ENCODE results near the gene PROS1. TPM values are rescaled to one million over a fixed set of nuclear protein-coding genes. Genes with fewer than 3 reads are reported as not detected.

Gene PROS1
- total and polyA plus RNA-seq, 2 of the 4 experiments (the other 2 are of a cell fraction): 1.6 to 2.8 TPM

DNA sequence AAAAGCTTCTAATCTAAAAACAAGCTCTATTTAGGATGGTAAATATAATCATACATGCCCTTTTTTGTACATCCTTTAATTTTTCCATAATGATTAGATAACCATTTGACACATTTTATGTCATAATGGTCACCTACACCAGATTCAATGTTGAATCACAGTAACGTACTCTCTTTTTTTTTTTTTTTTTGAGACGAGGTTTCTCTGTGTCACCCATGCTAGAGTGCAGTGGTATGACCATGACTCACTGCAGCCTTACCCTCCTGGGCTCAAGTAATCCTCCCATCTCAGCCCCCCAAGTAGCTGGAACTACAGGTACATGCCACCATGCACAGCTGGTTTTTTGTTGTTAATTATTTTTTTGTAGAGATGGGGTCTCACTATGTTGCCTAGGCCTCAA, 49.2 kb downstream of the PROS1 start:
- no peak overlapping the region for H3K27ac ChIP-seq (ENCODE audit: insufficient read depth, low read length)
- DNase-seq: no peak
- H3K4ac ChIP-seq (ENCODE audit: low read depth, low read length): no peak overlapping the region
- WGBS, 2 experiments (ENCODE audit: extremely low coverage in 2 of 2, insufficient read length in 1 of 2): no CpG with 5 or more reads among the region's 2 CpGs
- dilution Hi-C loops (cut with HindIII; ENCODE audit: low sequenced_read_pairs, unreplicated experiment): no loop called here
- H3K4me3 ChIP-seq (ENCODE audit: insufficient read depth, low read depth, low read length): no peak overlapping the region
- H2AK5ac ChIP-seq (ENCODE audit: low read depth, low read length): no peak overlapping the region
- H2AK9ac ChIP-seq (replicated peaks; ENCODE audit: low read depth, low read length, poor library complexity): no peak overlapping the region
- H4K91ac ChIP-seq (ENCODE audit: insufficient read depth, low read depth, low read length): no peak overlapping the region
- H3K9me3 ChIP-seq (ENCODE audit: control insufficient read depth, insufficient read depth, low read length): no peaks in the 10 kb centered on the region
- CTCF ChIA-PET: interaction anchor here (0.6 kb wide), 2 partner anchors 8 to 277 kb away, joined by 3 to 4 read pairs; no protein-coding TSS in a partner anchor
- intact Hi-C loops (cut with micrococcal nuclease): no loop called here
- H3K18ac ChIP-seq (ENCODE audit: low read depth, low read length): no peak overlapping the region
- H3K4me1 ChIP-seq (ENCODE audit: control insufficient read depth, insufficient read depth, low read length): no peaks in the 10 kb centered on the region
- H3K9ac ChIP-seq (ENCODE audit: low read depth, low read length): no peak overlapping the region
- no peak overlapping the region for H3K56ac ChIP-seq (ENCODE audit: extremely low read depth, insufficient read depth, low read length)
- no peaks in the 10 kb centered on the region for H3K27me3 ChIP-seq (ENCODE audit: control insufficient read depth, insufficient read depth, low read length)
- H2AFZ ChIP-seq (replicated peaks; ENCODE audit: low read length, poor library complexity): no peak overlapping the region
- no peak overlapping the region for H2BK15ac ChIP-seq (ENCODE audit: low read depth, low read length)
- no peak overlapping the region for H2BK120ac ChIP-seq (ENCODE audit: low read depth, low read length)
- POLR2A ChIA-PET (ENCODE audit: unreplicated experiment): no interaction called here
- ATAC-seq (ENCODE audit: low read depth): no peak
- H4K8ac ChIP-seq (ENCODE audit: low read depth in 2 of 2, low read length in 2 of 2): no peak overlapping the region
- in situ Hi-C loops (cut with MboI; ENCODE audit: low sequenced_read_pairs): no loop called here
- TF ChIP-seq RAD21 (IDR thresholded peaks at IDR 0.05; ENCODE audit: low read length) (no peak), SMC3 (IDR thresholded peaks at IDR 0.05; ENCODE audit: low read depth, low read length) (no peak), ELK1 (IDR thresholded peaks at IDR 0.05; ENCODE audit: borderline replicate concordance, low read depth, low read length) (no peak), MXI1 (IDR thresholded peaks at IDR 0.05; ENCODE audit: borderline replicate concordance, low read depth, low read length) (no peak), NFE2L2 (IDR thresholded peaks at IDR 0.05; ENCODE audit: low read depth, low read length) (no peak), FOS (IDR thresholded peaks at IDR 0.05; ENCODE audit: low read depth, low read length) (no peak)
- TF ChIP-seq, protein P1, sequence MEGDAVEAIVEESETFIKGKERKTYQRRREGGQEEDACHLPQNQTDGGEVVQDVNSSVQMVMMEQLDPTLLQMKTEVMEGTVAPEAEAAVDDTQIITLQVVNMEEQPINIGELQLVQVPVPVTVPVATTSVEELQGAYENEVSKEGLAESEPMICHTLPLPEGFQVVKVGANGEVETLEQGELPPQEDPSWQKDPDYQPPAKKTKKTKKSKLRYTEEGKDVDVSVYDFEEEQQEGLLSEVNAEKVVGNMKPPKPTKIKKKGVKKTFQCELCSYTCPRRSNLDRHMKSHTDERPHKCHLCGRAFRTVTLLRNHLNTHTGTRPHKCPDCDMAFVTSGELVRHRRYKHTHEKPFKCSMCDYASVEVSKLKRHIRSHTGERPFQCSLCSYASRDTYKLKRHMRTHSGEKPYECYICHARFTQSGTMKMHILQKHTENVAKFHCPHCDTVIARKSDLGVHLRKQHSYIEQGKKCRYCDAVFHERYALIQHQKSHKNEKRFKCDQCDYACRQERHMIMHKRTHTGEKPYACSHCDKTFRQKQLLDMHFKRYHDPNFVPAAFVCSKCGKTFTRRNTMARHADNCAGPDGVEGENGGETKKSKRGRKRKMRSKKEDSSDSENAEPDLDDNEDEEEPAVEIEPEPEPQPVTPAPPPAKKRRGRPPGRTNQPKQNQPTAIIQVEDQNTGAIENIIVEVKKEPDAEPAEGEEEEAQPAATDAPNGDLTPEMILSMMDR (conservative IDR thresholded peaks at IDR 0.05; ENCODE audit: low read depth, low read length): no peak
- H3K14ac ChIP-seq (replicated peaks; ENCODE audit: low read depth, low read length): no peak overlapping the region
- H2BK20ac ChIP-seq (ENCODE audit: low read depth, low read length): no peak overlapping the region
- H3K4me2 ChIP-seq (ENCODE audit: low read depth, low read length): no peak overlapping the region
- H3K23ac ChIP-seq (ENCODE audit: low read depth, low read length): no peak overlapping the region
- no peaks in the 10 kb centered on the region for H3K79me1 ChIP-seq (ENCODE audit: low read depth in 1 of 2, low read length in 2 of 2)
- BruUV-seq (replicated peaks): no TSS peak
- no peak overlapping the region for H2BK5ac ChIP-seq (ENCODE audit: low read depth, low read length, poor library complexity, severe bottlenecking)
- H3K9me1 ChIP-seq (ENCODE audit: insufficient read depth, low read length): no peaks in the 10 kb centered on the region
- no peaks in the 10 kb centered on the region for H4K20me1 ChIP-seq (ENCODE audit: insufficient read depth, low read length)
- no peak overlapping the region for H4K5ac ChIP-seq (ENCODE audit: low read depth, low read length)
- H3K36me3 ChIP-seq (ENCODE audit: control insufficient read depth, insufficient read depth, low read length): no peaks in the 10 kb centered on the region

Data from IMR-90 (cell line).